ENCODE measurements around the gene HRH4. TPM values are rescaled to one million over a fixed set of nuclear protein-coding genes. Genes with fewer than 3 reads are reported as not detected.

The HRH4 gene
- total RNA-seq, 1 donor, result under 0.01 TPM

DNA sequence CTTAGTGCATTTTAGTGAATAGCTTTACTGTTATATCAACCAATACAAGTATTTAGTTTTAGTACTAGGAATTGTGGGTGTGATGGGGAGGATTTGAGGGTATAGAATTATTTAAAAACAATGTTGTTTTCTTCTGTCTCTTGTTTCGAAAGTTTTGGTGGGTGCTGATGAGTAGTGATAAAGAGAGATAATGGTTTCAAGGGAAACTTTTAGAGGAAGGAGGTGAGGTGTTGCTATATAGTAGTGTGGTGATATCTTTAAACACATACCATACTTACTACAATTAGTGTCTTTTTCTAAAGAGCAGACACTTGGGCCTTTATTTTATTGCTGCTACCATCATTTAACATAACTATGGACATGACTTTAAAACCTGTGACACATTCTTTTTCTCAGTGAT lies 23.5 kb upstream of the HRH4 start:
- TF ChIP-seq CTCF (IDR thresholded peaks at IDR 0.05; ENCODE audit: extremely low read depth, low read depth, low read length), result no peak
- H3K79me2 ChIP-seq (ENCODE audit: insufficient read depth, low read length), result no peaks in the 10 kb centered on the region
- DNase-seq (ENCODE audit: insufficient read length, low spot score, missing footprints), result no peak
- no peaks in the 10 kb centered on the region for H3K4me1 ChIP-seq (ENCODE audit: insufficient read depth, low read length)
- H3K27ac ChIP-seq (ENCODE audit: low read depth, low read length), result no peak overlapping the region
- no peak overlapping the region for H2AFZ ChIP-seq (ENCODE audit: low read length)
- no peaks in the 10 kb centered on the region for H3K27me3 ChIP-seq (ENCODE audit: insufficient read depth, low read length)
- no peak overlapping the region for H3K4me3 ChIP-seq (ENCODE audit: insufficient read depth, low read length)
- H4K20me1 ChIP-seq (ENCODE audit: insufficient read depth, low read length), result no peaks in the 10 kb centered on the region
- H3K9me3 ChIP-seq (ENCODE audit: low read depth, low read length), result no peaks in the 10 kb centered on the region
- peaks cover 40% of the 10 kb centered on the region for H3K36me3 ChIP-seq (ENCODE audit: insufficient read depth, low read length)
- H3K4me2 ChIP-seq (ENCODE audit: insufficient read depth, low read length), result no peak overlapping the region

- Histone ChIP-seq H3K36me3 (ENCODE audit: insufficient read depth, low read length) (peaks cover 45% of the 10 kb centered on the region), H3K27ac (ENCODE audit: low read depth, low read length) (no peak overlapping the region), H3K79me2 (ENCODE audit: insufficient read depth, low read length) (no peaks in the 10 kb centered on the region), H3K4me3 (ENCODE audit: insufficient read depth, low read length) (no peak overlapping the region), H3K4me2 (ENCODE audit: insufficient read depth, low read length) (no peak overlapping the region), H3K4me1 (ENCODE audit: insufficient read depth, low read length) (no peaks in the 10 kb centered on the region), H4K20me1 (ENCODE audit: insufficient read depth, low read length) (no peaks in the 10 kb centered on the region), H2AFZ (ENCODE audit: low read length) (no peak overlapping the region), H3K9me3 (ENCODE audit: low read depth, low read length) (no peaks in the 10 kb centered on the region), H3K27me3 (ENCODE audit: insufficient read depth, low read length) (no peaks in the 10 kb centered on the region)
- no peak for TF ChIP-seq CTCF (IDR thresholded peaks at IDR 0.05; ENCODE audit: extremely low read depth, low read depth, low read length)
- DNase-seq (ENCODE audit: insufficient read length, low spot score, missing footprints), result no peak
These were observed 16.6 kb upstream of the HRH4 start for GRCh38 chr18:24443870-24444269.

DNA sequence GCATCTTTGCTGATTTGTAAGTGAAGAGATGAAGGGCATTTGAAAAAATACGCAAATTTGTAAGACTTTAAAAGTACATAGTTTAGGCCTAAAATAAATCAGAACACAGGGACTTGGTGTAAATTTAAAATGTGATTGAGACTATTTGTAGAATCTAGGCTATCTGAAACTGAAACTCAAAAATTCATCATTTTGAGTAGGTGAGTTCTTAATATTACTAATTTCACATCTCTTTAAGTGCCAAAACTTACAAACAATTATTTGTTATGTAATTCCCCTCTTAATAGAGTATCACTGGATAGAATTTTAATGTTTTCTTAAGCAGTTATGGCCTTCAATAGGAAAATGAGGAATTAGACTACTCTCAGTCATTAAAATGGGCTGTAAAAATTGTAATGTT lies 14.0 kb upstream of the HRH4 start:
- Histone ChIP-seq H3K4me2 (ENCODE audit: insufficient read depth, low read length) (no peak overlapping the region), H3K4me3 (ENCODE audit: insufficient read depth, low read length) (no peak overlapping the region), H3K9me3 (ENCODE audit: low read depth, low read length) (no peaks in the 10 kb centered on the region), H3K4me1 (ENCODE audit: insufficient read depth, low read length) (no peaks in the 10 kb centered on the region), H4K20me1 (ENCODE audit: insufficient read depth, low read length) (no peaks in the 10 kb centered on the region), H2AFZ (ENCODE audit: low read length) (no peak overlapping the region), H3K36me3 (ENCODE audit: insufficient read depth, low read length) (peaks cover 60% of the 10 kb centered on the region), H3K79me2 (ENCODE audit: insufficient read depth, low read length) (no peaks in the 10 kb centered on the region), H3K27ac (ENCODE audit: low read depth, low read length) (no peak overlapping the region), H3K27me3 (ENCODE audit: insufficient read depth, low read length) (no peaks in the 10 kb centered on the region)
- no peak for TF ChIP-seq CTCF (IDR thresholded peaks at IDR 0.05; ENCODE audit: extremely low read depth, low read depth, low read length)
- no peak for DNase-seq (ENCODE audit: insufficient read length, low spot score, missing footprints)

DNA sequence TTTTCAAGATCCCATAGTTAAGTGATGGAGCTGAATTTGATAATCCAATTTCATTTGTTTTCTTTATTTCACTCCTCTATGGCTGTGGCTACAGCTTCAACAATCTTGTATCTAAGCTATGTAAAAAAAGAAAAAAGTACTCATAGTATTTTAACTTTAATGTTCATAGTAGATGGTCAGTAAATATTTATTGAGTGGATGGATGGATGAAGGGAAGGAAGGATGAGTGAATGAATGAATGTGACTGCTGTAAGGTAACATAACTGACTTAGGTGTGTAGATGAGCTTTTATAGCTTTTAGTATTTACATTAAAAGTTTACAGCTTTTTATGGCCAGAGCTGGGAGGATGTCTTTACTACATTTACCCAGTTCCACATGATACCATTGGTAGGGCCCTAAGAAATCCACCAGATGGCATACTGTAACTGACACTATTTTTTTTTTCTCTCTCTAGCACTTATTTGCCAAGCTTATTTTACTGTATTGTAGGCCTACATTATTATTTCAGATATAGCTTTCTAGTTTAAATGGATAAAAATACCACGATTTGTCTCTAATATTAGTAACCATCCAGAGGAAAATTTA lies 13.4 kb upstream of the HRH4 start:
- no peak overlapping the region for H2AFZ ChIP-seq (ENCODE audit: low read length)
- no peak for DNase-seq (ENCODE audit: insufficient read length, low spot score, missing footprints)
- H3K4me2 ChIP-seq (ENCODE audit: insufficient read depth, low read length), result no peak overlapping the region
- no peaks in the 10 kb centered on the region for H3K27me3 ChIP-seq (ENCODE audit: insufficient read depth, low read length)
- no peaks in the 10 kb centered on the region for H3K4me1 ChIP-seq (ENCODE audit: insufficient read depth, low read length)
- no peaks in the 10 kb centered on the region for H4K20me1 ChIP-seq (ENCODE audit: insufficient read depth, low read length)
- H3K4me3 ChIP-seq (ENCODE audit: insufficient read depth, low read length), result no peak overlapping the region
- no peaks in the 10 kb centered on the region for H3K79me2 ChIP-seq (ENCODE audit: insufficient read depth, low read length)
- H3K9me3 ChIP-seq (ENCODE audit: low read depth, low read length), result no peaks in the 10 kb centered on the region
- peaks cover 58% of the 10 kb centered on the region for H3K36me3 ChIP-seq (ENCODE audit: insufficient read depth, low read length)
- H3K27ac ChIP-seq (ENCODE audit: low read depth, low read length), result no peak overlapping the region
- peak; percentile 30 for TF ChIP-seq CTCF (IDR thresholded peaks at IDR 0.05; ENCODE audit: extremely low read depth, low read depth, low read length)

Measured in osteoblast (primary cell).